HG02938 (cell line): Measurements from ENCODE around the gene MAGI1.
"Not testable (repeated sequence)": the region's sequence is repeated elsewhere in the genome, so short reads cannot be mapped to it uniquely, and the experiment has no call there.

Experiments used
- ATAC-seq: cut with Tn5 transposase; IDR thresholded peaks from one replicate; pipeline ENCODE4 v1.9.1; 2021; ENCODE audit warnings: mild to moderate bottlenecking, moderate library complexity; ENCODE audit not compliant: unreplicated experiment

MAGI1 gene

DNA sequence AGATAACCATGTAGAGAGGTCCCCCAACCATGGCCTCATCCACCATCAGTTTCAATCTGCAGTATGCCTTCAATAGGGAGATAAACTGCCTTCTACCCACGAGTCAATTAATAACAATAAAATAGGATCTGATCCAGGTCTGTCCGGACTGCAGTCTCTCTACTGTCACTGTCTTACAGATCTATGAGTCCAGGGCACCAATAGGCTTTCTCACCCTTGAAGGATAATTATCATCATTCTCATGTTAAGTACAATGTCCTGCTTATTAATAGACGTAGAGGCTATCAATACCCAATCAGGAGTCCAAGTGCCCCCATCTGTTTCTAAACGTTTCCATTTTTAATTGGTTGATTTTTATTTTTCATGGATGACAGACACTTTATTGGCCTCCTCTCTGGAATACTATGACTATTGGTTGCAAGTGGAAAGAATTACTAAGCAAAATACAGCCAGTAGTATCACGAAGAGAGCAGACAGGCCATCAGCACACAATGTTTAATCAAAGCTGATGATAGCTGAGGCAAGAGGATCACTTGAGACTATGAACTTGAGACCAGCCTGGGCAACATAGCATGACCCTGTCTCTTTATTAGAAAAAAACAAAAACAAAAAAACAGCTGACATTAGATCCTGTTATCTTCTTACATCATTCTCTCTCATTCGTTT lies 480.7 kb downstream of the MAGI1 start:
- ATAC-seq = no peak

DNA sequence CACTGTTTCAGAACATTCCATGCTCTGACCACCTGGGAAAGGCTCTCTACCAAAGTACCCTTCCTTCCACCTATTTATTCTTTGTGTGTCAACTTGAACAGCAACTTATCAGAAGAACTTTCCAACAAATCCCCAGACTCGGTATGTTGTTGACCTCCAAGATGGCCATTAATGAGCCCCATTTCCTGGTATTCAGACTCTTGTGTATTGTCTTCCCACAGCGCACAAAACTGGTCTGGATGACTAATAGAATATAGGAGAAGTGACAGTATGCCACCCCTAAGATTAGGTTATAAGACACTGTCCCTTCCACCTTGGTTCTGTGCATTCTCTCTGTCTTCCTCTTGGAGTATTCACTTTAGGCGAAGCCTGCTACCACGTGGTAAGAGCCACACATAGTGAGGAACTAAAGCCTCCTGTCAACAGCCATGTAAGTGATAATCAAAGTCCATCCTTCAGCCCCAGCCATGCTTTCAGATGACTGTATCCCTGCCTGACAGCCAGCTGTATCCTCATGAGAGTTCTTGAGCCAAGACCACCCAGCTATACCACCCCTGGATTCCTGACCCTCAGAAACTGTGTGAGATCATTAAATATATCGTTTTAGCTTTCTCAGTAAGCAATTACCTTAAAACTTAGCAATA lies 481.7 kb downstream of the MAGI1 start:
- no peak for ATAC-seq

- ATAC-seq = no peak
These were observed 486.3 kb downstream of the MAGI1 start for GRCh38 chr3:65552434-65552833.

GRCh38 chr3:65551945-65552344 lies 486.8 kb downstream of the MAGI1 start:
- ATAC-seq = no peak

DNA sequence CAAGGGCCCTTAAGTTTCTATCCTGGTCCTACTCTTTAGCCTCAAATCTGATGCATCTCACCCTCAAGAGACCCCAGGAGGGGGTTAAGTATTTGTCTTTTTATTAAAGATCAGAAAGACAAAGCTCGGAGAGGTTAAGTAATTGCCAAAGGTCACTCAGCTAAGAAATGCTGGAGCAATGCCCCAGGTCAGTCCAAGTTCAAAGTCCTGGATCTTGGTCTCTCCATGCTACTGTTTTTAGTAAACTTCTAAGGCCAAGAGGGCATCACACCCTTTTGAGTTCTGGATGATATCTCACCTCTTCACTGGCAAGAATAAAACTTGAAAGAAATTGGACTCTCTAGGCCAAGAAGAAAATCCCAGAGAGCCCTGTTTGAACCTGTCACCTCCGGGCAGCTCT lies 488.6 kb downstream of the MAGI1 start:
- no peak for ATAC-seq

- no peak for ATAC-seq
These were observed 489.1 kb downstream of the MAGI1 start for GRCh38 chr3:65549626-65549959.

- no peak for ATAC-seq
These were observed 489.7 kb downstream of the MAGI1 start for GRCh38 chr3:65548848-65549625.

DNA sequence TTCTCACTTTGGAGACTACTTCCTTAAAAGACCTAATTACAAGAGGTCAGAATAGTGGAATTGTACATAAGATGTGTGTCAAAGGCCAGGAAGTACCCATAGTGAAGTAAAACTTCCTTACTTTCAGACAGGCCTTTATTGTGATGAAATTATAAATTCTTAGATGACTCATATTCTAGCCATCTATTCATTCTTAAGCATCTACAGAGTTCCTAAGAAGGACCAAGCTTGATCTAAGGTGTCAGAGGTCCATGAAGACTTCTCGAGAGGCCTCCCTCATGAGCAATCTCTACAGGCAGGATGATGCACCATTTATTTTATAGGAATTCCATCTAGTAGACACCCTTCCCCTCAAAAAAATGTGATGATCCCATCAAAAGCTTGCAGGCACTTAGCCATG lies 493.3 kb downstream of the MAGI1 start:
- ATAC-seq = no peak

GRCh38 chr3:65543391-65543790 lies 495.3 kb downstream of the MAGI1 start:
- not testable (repeated sequence) for ATAC-seq

- ATAC-seq = no peak
These were observed 498.1 kb downstream of the MAGI1 start for GRCh38 chr3:65540666-65541065.

DNA sequence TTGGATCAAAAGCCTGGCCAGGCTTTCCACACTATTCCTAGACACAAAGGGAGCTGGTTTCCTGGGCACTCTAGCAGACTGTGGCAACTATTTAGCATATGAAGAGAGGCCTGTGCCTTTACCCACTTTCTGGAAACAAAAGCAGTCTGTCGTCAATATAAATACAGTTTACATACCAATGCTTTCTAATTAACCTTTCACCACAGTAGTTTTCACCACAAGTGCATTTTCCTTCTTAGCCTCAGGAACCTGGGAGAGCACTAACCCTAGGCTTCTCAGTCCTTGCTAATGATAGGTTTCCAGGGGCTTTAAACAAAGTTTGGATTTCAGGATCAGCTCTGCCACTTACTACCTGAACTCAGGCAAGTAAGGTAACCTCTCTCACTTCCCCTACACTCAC lies 499.1 kb downstream of the MAGI1 start:
- ATAC-seq = no peak

- no peak for ATAC-seq
These were observed 500.6 kb downstream of the MAGI1 start for GRCh38 chr3:65538101-65538500.

- no peak for ATAC-seq
These were observed 501.6 kb downstream of the MAGI1 start for GRCh38 chr3:65537109-65537508.

GRCh38 chr3:65535260-65535659 lies 503.5 kb downstream of the MAGI1 start:
- no peak for ATAC-seq

DNA sequence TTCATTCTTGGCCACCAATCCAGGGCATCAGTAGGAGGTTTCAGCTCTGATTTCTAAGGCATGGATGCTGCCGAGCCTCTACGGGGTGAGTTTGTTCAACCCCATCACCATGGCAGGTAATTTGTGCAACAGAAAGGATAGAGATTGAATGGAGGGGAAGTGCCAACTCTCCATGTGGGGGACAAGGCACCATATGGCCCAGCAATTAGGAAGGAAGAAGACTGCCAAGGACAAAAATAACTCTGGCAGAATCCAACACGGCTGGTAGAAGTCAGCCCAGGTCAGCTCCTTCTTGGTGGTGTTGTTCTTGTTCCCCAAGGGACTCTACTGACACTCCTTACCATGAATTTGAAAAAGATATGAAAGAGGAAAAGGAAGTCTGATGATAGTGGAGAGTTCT lies 503.9 kb downstream of the MAGI1 start:
- no peak for ATAC-seq

GRCh38 chr3:65532749-65533148 lies 506.0 kb downstream of the MAGI1 start:
- no peak for ATAC-seq

- no peak for ATAC-seq
These were observed 506.5 kb downstream of the MAGI1 start for GRCh38 chr3:65532215-65532614.

- no peak for ATAC-seq
These were observed 507.2 kb downstream of the MAGI1 start for GRCh38 chr3:65531499-65531898.

- no peak for ATAC-seq
These were observed 512.1 kb downstream of the MAGI1 start for GRCh38 chr3:65526656-65527055.

DNA sequence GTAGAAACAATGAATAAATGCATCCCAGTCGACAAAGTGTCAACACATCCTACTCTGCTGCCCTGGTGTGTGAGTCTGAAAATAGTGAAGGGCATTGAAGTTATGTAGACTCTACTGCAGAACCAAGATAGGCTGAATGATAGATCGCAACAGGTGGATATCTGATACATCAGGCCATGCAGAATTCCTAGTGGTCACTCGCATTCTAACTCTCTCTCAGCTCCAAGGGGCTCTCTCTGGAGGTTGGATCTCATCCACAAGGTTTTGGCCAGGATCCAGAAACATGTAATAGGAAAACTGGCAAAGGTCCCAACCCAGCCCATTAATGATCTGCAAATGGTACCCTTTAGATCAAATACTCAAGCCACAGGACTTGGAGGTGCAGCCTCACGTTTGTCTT lies 514.1 kb downstream of the MAGI1 start:
- no peak for ATAC-seq

- no peak for ATAC-seq
These were observed 514.8 kb downstream of the MAGI1 start for GRCh38 chr3:65523878-65524277.

DNA sequence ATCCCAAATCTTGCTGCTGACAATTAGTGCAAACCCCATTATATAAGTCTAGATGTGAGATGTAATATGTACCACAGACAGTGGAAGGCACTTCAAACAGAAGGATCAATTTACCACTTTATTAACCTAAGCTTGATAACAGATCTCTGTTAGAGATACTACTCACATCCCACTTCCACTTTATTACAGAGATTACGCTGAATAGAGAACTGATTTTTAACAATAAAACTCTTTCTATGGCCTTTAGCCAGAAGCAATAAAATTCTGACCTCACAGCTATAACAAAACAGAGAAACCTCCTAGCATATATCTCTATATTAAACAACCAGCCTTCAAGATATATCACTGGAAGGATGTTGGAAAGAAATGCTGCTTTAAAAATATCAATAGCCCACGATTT lies 517.7 kb downstream of the MAGI1 start:
- ATAC-seq = no peak
